GM12878 (cell line): Measurements from ENCODE around the gene PLEKHN1. TPM values are rescaled to one million over a fixed set of nuclear protein-coding genes. Genes with fewer than 3 reads are reported as not detected.
A peak's percentile ranks its signal among the peaks of the same experiment; 100 is the strongest.

Experiments used
- ATAC-seq: fragments of 200-7000 bp; cut with Tn5 transposase; 3 replicates; pipeline ENCODE4 v1.9.1; 2020; ENCODE audit warnings: mild to moderate bottlenecking, moderate library complexity
- BruUV-seq: library from RNA; stranded (reverse); fragments of 400-500 nt; replicated peaks from 2 replicates; lab custom pipeline; 2021; lab: Mats Ljungman, UMichigan
- CTCF ChIA-PET: fragments of 300-600 bp; sonication (Branson Sonifier 250); formaldehyde crosslinking; extraction: SDS; loops from one replicate; lab custom pipeline; 2021; ENCODE audit warnings: inconsistent platforms; lab: Yijun Ruan, JAX
- POLR2A ChIA-PET: fragments of 350-600 bp; formaldehyde crosslinking; extraction: SDS; loops from one replicate; lab custom pipeline; 2021; ENCODE audit warnings: inconsistent platforms; lab: Charles Lee
- RAD21 ChIA-PET: fragments of 300-600 bp; sonication (Branson Sonifier 250); formaldehyde crosslinking; loops from one replicate; lab custom pipeline; 2023; ENCODE audit warnings: antibody characterized with exemption; ENCODE audit not compliant: unreplicated experiment; lab: Charles Lee
- SMC1A ChIA-PET: fragments of 300-600 bp; sonication (Branson Sonifier 250); formaldehyde crosslinking; loops from one replicate; lab custom pipeline; 2023; ENCODE audit not compliant: unreplicated experiment, uncharacterized antibody; lab: Charles Lee
- DNase-seq: peaks from one replicate; pipeline ENCODE4 v3.0.0-alpha.2; 2011; ENCODE audit warnings: low read depth, low spot score
- FAIRE-seq: peaks from 3 replicates; lab custom pipeline; 2011; peaks lifted over from hg19 to GRCh38; lab: Jason Lieb, UNC
- H2AFZ ChIP-seq: 2 replicates; pipeline ENCODE4 v1.6.0; 2011; ENCODE audit warnings: low read depth, low read length, control low read depth; ENCODE audit not compliant: control insufficient read depth
- H3K27ac ChIP-seq: 2 replicates; pipeline ENCODE4 v1.5.1; 2011; ENCODE audit warnings: control low read depth; ENCODE audit not compliant: control insufficient read depth, insufficient read depth
- H3K27me3 ChIP-seq, 2 experiments: replicated peaks in 1 of 2; 2 replicates each; pipeline versions ENCODE4 v1.6.0 to v1.6.1; 2011; ENCODE audit warnings: low read length in 1 of 2; ENCODE audit not compliant: control insufficient read depth in 2 of 2, insufficient read depth in 2 of 2
- H3K36me3 ChIP-seq, 2 experiments: 2 replicates each; pipeline ENCODE4 v1.5.1; 2011; ENCODE audit warnings: low read length in 1 of 2; ENCODE audit not compliant: control insufficient read depth in 2 of 2, insufficient read depth in 2 of 2
- H3K4me1 ChIP-seq: 2 replicates; pipeline ENCODE4 v1.6.1; 2011; ENCODE audit warnings: mild to moderate bottlenecking, low read length, moderate library complexity, mixed read lengths; ENCODE audit not compliant: control insufficient read depth, insufficient read depth
- H3K4me2 ChIP-seq: 2 replicates; pipeline ENCODE4 v1.6.0; 2011; ENCODE audit warnings: control low read depth; ENCODE audit not compliant: control insufficient read depth, insufficient read depth
- H3K4me3 ChIP-seq: fragments of 200-600 bp; sonication (generic); 2 replicates; pipeline ENCODE4 v1.5.1; 2016
- H3K79me2 ChIP-seq: 2 replicates; pipeline ENCODE4 v1.6.0; 2011; ENCODE audit warnings: low read length; ENCODE audit not compliant: control insufficient read depth, insufficient read depth
- H3K9ac ChIP-seq: 2 replicates; pipeline ENCODE4 v1.8.0; 2011; ENCODE audit warnings: low read length, control low read depth, mixed read lengths; ENCODE audit not compliant: control insufficient read depth, insufficient read depth
- H3K9me3 ChIP-seq: replicated peaks from 3 replicates; pipeline ENCODE4 v1.5.1; 2011; ENCODE audit warnings: mild to moderate bottlenecking, low read length; ENCODE audit not compliant: control insufficient read depth, insufficient read depth
- H4K20me1 ChIP-seq: 2 replicates; pipeline ENCODE4 v1.6.0; 2011; ENCODE audit not compliant: control insufficient read depth, insufficient read depth
- EZH2 ChIP-seq: IDR thresholded peaks from 2 replicates; pipeline ENCODE4 v1.6.1; 2012; ENCODE audit warnings: low read depth, mild to moderate bottlenecking, control low read depth, inconsistent platforms, low read length, borderline replicate concordance; ENCODE audit not compliant: control insufficient read depth
- HCFC1 ChIP-seq: fragments of 150-350 bp; IDR thresholded peaks from 2 replicates; pipeline ENCODE4 v1.6.1; 2014; ENCODE audit warnings: low read length
- KAT2A ChIP-seq: conservative IDR thresholded peaks from 2 replicates; pipeline ENCODE4 v1.6.1; 2011; ENCODE audit warnings: low read depth, low read length; ENCODE audit not compliant: control insufficient read depth
- MXI1 ChIP-seq: fragments of 150-350 bp; IDR thresholded peaks from 2 replicates; pipeline ENCODE4 v1.6.1; 2011; ENCODE audit warnings: low read depth, mild to moderate bottlenecking, inconsistent platforms, low read length, improper control_type of control experiment
- RCOR1 ChIP-seq: conservative IDR thresholded peaks from 2 replicates; pipeline ENCODE4 v1.6.1; 2012; ENCODE audit warnings: low read depth, low read length, improper control_type of control experiment
- SUZ12 ChIP-seq: fragments of 200-600 bp; sonication (generic); IDR thresholded peaks from one replicate; pipeline ENCODE4 v1.6.1; 2018; ENCODE audit warnings: antibody characterized with exemption, mild to moderate bottlenecking; ENCODE audit not compliant: unreplicated experiment
- WGBS: methylation state at CpG from one replicate; pipeline ENCODE4 v1.1.6; 2016; ENCODE audit warnings: low lambda C conversion rate; ENCODE audit not compliant: insufficient replicate concordance, insufficient coverage; ENCODE audit errors: missing lambda C conversion rate; 5-methylcytosine and 5-hydroxymethylcytosine counted together
- in situ Hi-C: fragments of 300-500 bp; cut with MboI; formaldehyde crosslinking; loops from 9 replicates; pipeline ENCODE4 v1.14.3; 2018; ENCODE audit warnings: mixed read lengths
- intact Hi-C: fragments of 100-400 bp; cut with micrococcal nuclease; formaldehyde crosslinking; loops from one replicate; pipeline ENCODE4 v1.14.2; 2022; ENCODE audit not compliant: unreplicated experiment
- polyA plus RNA-seq, 11 experiments: library from polyadenylated mRNA; depleted of rRNA in 4 of 11; unstranded in 6 of 11; stranded (reverse) in 5 of 11; fragments of >200 nt; fragmentation: Nextera tagmentation in 4 of 11; fragmentation: Illumina TruSeq in 1 of 11; extraction: Ambion mirVana in 4 of 11; extraction: Trizol in 1 of 11; gene quantifications; 1 replicate in 1 of 11; 2 replicates in 10 of 11; pipeline versions ENCODE4 v1.2.1 to v1.2.3, GENCODE V29; 2011 to 2016; ENCODE audit warnings: inconsistent platforms in 2 of 11, missing spikeins in 2 of 11, low read depth in 1 of 11
- total RNA-seq, 4 experiments: library from RNA; depleted of rRNA in 3 of 4; stranded (reverse); fragments of >200 nt in 3 of 4; fragmentation: Illumina TruSeq in 1 of 4; extraction: Trizol in 1 of 4; gene quantifications; 2 replicates each; pipeline versions ENCODE4 v1.2.1 to v1.2.3, GENCODE V29; 2013 to 2021

The PLEKHN1 gene
- total and polyA plus RNA-seq, 10 of the 15 experiments (the other 5 are each of a cell fraction or from before 2014, with no cell fraction given): 0.04 to 0.26 (median 0.18) TPM; not detected in 6

- H4K20me1 ChIP-seq: no peaks in the 10 kb centered on the region; the same call in 1 of the 2 replicates
- intact Hi-C loops: loop anchor here (1.0 kb wide), 1 partner anchor 19 kb away; no protein-coding TSS in a partner anchor
- H3K9ac ChIP-seq: no peak overlapping the region
Observed at GRCh38 chr1:924656-925560, 41.4 kb upstream of the PLEKHN1 start.

GRCh38 chr1:925561-926421 is 40.5 kb upstream of the PLEKHN1 start:
- TF ChIP-seq HCFC1 (no peak), MXI1 (no peak), RCOR1 (no peak), SUZ12 (peak; percentile 92)
- Histone ChIP-seq H3K4me3 (no peak overlapping the region), H3K27ac (no peak overlapping the region), H3K9me3 (no peaks in the 10 kb centered on the region), H3K4me1 (no peaks in the 10 kb centered on the region), H3K27me3 (peaks cover 16 to 21% of the 10 kb centered on the region in 2 experiments), H3K79me2 (no peaks in the 10 kb centered on the region), H3K36me3 (no peaks in the 10 kb centered on the region), H2AFZ (no peak overlapping the region), H3K9ac (no peak overlapping the region), H3K4me2 (no peak overlapping the region), H4K20me1 (no peaks in the 10 kb centered on the region; the same call in 1 of the 2 replicates)
- WGBS: 6% methylated on average over 64 of the region's 65 CpGs
- no TSS peak for BruUV-seq
- ATAC-seq (no peak), DNase-seq (no peak), FAIRE-seq (no peak)
- POLR2A ChIA-PET: no interaction called here
- in situ Hi-C loops: no loop called here
- SMC1A ChIA-PET: no interaction called here
- CTCF ChIA-PET: no interaction called here
- RAD21 ChIA-PET: no interaction called here
- intact Hi-C loops: no loop called here

More at GRCh38 chr1:924656-925560, 41.4 kb upstream of the PLEKHN1 start:
- H3K4me3 ChIP-seq: no peak overlapping the region
- H3K4me2 ChIP-seq: peak overlapping the region; percentile 25; the same call in 1 of the 2 replicates
- FAIRE-seq (no peak), ATAC-seq (no peak), DNase-seq (no peak)
- 7% methylated on average over 79 of the region's 120 CpGs for WGBS
- H3K36me3 ChIP-seq: no peaks in the 10 kb centered on the region
- no peaks in the 10 kb centered on the region for H3K9me3 ChIP-seq
- no peak overlapping the region for H3K27ac ChIP-seq
- in situ Hi-C loops: no loop called here
- H3K79me2 ChIP-seq: no peaks in the 10 kb centered on the region
- TF ChIP-seq KAT2A (no peak), EZH2 (0 out of 2 replicates have a peak, but pooled peaks have one; percentile 81)
- RAD21 ChIA-PET: no interaction called here
- H3K27me3 ChIP-seq: peaks cover 18 to 24% of the 10 kb centered on the region in 2 experiments
- SMC1A ChIA-PET: no interaction called here
- BruUV-seq: no TSS peak
- POLR2A ChIA-PET: no interaction called here
- no peaks in the 10 kb centered on the region for H3K4me1 ChIP-seq
- CTCF ChIA-PET: no interaction called here
- no peak overlapping the region for H2AFZ ChIP-seq
